B cell (primary cell): ENCODE results near the gene SVIP.

ENCODE experiments used
- CTCF ChIP-seq: fragments of 200-600 bp; IDR thresholded peaks from one replicate; pipeline ENCODE4 v1.8.0; 2022; ENCODE audit warnings: antibody characterized with exemption, mild to moderate bottlenecking
- EZH2 ChIP-seq: IDR thresholded peaks from 2 replicates; pipeline ENCODE4 v1.6.1; 2012; ENCODE audit warnings: borderline replicate concordance, low read depth, mild to moderate bottlenecking, moderate library complexity, low read length; ENCODE audit not compliant: insufficient read depth, poor library complexity, severe bottlenecking

DNA sequence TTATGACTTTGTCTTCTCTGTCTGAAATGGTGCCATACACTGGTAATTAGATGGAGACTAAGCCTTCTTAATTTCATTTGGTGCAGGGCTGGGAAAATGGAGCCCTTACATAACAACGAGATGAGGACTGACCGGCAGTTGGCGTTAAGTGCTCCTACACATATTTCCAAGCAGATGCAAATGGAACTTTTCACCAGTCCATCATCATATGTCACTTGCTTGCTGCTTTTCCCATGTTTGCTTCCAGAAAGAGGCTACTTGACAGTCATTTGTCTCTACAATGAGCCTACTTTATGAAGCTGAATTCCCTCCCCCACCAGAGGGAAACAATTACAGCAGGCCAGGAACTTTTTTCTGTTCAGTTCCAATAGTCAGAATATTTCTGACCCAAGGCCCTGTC lies 32.6 kb downstream of the SVIP start:
- no peak for TF ChIP-seq CTCF
- TF ChIP-seq EZH2, result no peak
